ENCODE measurements around the gene BCS1L. TPM values are rescaled to one million over a fixed set of nuclear protein-coding genes. Genes with fewer than 3 reads are reported as not detected.
A peak's percentile ranks its signal among the peaks of the same experiment; 100 is the strongest.

The BCS1L gene, protein sequence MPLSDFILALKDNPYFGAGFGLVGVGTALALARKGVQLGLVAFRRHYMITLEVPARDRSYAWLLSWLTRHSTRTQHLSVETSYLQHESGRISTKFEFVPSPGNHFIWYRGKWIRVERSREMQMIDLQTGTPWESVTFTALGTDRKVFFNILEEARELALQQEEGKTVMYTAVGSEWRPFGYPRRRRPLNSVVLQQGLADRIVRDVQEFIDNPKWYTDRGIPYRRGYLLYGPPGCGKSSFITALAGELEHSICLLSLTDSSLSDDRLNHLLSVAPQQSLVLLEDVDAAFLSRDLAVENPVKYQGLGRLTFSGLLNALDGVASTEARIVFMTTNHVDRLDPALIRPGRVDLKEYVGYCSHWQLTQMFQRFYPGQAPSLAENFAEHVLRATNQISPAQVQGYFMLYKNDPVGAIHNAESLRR
- 10 to 100 TPM; 40.3 to 42.9 TPM for total RNA-seq

DNA sequence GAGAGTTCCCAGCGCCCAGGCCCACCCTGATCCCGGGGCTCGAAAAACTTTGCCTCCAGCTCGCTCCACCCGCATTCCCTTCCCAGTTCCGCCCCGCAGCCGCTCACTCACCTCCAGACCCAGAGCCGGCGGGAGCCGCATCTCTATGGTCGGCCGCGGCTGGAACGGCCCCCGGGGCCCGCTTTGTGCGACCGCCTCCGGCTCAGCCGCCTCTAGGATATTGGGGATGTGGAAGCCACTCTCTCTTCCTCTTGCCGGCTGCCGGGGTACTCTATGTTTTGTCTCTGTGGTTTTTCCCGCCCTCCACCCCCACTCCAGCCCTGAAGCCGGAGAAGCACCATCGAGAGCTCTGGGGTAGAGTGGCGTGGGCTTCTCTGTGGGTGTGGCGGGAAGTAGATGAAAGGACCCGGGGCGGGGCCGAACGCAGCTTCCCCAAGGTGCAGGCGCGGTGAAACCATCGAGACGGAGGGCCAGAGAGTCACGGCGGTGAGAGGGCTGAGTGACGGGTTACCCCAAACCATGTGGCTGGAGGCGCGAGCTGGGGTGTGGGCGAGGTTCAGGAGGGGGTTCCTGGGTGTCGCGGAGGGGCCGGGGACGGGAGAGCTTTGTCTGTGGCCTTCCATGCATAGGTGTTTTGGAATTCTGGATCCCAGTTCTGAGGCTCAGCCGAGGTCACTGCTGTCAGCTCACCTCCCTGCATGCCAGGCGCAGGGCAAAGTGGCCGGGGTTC lies at the start of gene BCS1L, which contains the start of gene ZNF142:
BCS1L (plus strand) TSS at position 426 of the 730 bp plus-strand sequence. CDS start 1,305 bp downstream, outside the sequence.
ZNF142 (minus strand) TSS at position 366 of the 730 bp plus-strand sequence. CDS start 3,194 bp downstream, outside the sequence.
- Histone ChIP-seq H3K27ac (peak within 1 kb of the TSS; percentile 70 to 81), H3K27me3 (replicated peaks; ENCODE audit: insufficient read depth) (no peaks in the 10 kb centered on the region), H3K36me3 (peaks cover 7 to 8% of the 10 kb centered on the region in 2 donors), H3K9me3 (no peaks in the 10 kb centered on the region), H3K4me3 (peak within 1 kb of the TSS; percentile 68 to 82), H3K4me1 (replicated peaks) (no peaks in the 10 kb centered on the region)
- DNase-seq (ENCODE audit: low spot score): peak; percentile 92
- TF ChIP-seq POLR2A (IDR thresholded peaks at IDR 0.05) (peak; percentile 48), POLR2AphosphoS5 (IDR thresholded peaks at IDR 0.05) (peak; percentile 91)
- TF ChIP-seq, protein P1, sequence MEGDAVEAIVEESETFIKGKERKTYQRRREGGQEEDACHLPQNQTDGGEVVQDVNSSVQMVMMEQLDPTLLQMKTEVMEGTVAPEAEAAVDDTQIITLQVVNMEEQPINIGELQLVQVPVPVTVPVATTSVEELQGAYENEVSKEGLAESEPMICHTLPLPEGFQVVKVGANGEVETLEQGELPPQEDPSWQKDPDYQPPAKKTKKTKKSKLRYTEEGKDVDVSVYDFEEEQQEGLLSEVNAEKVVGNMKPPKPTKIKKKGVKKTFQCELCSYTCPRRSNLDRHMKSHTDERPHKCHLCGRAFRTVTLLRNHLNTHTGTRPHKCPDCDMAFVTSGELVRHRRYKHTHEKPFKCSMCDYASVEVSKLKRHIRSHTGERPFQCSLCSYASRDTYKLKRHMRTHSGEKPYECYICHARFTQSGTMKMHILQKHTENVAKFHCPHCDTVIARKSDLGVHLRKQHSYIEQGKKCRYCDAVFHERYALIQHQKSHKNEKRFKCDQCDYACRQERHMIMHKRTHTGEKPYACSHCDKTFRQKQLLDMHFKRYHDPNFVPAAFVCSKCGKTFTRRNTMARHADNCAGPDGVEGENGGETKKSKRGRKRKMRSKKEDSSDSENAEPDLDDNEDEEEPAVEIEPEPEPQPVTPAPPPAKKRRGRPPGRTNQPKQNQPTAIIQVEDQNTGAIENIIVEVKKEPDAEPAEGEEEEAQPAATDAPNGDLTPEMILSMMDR (IDR thresholded peaks at IDR 0.05): peak in 1 of 4 experiments; percentile 8
- WGBS: under 1% methylated on average over 49 of the region's 49 CpGs
- intact Hi-C loops (cut with DNase I): loop anchor here (5.0 kb wide), 1 partner anchor 367 kb away; the partner anchor contains the start of gene TMBIM1

DNA sequence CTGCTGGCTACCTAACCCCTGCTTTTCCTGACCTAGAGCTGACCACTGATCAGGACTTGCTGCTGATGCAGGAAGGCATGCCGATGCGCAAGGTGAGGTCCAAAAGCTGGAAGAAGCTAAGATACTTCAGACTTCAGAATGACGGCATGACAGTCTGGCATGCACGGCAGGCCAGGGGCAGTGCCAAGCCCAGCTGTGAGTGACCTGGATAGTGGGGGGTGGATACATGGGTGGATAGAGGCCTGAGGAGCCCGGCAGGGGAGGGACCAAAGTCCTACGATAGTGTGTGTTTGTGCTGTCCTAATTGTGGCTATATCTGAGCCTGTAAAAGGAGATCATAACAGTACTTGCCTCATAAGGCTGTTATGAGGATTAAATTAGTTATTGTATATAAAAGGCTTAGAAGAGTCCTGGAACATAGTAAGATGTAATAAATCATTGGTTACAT lies 43.6 kb upstream of the BCS1L start:
- no peak overlapping the region for H3K4me3 ChIP-seq
- peak overlapping the region in 1 of 2 donors; percentile 18 for H3K27ac ChIP-seq
- H3K36me3 ChIP-seq: no peaks in the 10 kb centered on the region
- no peaks in the 10 kb centered on the region for H3K9me3 ChIP-seq
- no peaks in the 10 kb centered on the region for H3K27me3 ChIP-seq (replicated peaks; ENCODE audit: insufficient read depth)
- no peaks in the 10 kb centered on the region for H3K4me1 ChIP-seq (replicated peaks)
- TF ChIP-seq, protein P1 (IDR thresholded peaks at IDR 0.05): no peak
- TF ChIP-seq POLR2AphosphoS5 (IDR thresholded peaks at IDR 0.05) (peak; percentile 31), POLR2A (IDR thresholded peaks at IDR 0.05) (no peak)
- no peak for DNase-seq (ENCODE audit: low spot score)
- 57% methylated on average over 6 of the region's 6 CpGs for WGBS
- intact Hi-C loops (cut with DNase I): no loop called here

DNA sequence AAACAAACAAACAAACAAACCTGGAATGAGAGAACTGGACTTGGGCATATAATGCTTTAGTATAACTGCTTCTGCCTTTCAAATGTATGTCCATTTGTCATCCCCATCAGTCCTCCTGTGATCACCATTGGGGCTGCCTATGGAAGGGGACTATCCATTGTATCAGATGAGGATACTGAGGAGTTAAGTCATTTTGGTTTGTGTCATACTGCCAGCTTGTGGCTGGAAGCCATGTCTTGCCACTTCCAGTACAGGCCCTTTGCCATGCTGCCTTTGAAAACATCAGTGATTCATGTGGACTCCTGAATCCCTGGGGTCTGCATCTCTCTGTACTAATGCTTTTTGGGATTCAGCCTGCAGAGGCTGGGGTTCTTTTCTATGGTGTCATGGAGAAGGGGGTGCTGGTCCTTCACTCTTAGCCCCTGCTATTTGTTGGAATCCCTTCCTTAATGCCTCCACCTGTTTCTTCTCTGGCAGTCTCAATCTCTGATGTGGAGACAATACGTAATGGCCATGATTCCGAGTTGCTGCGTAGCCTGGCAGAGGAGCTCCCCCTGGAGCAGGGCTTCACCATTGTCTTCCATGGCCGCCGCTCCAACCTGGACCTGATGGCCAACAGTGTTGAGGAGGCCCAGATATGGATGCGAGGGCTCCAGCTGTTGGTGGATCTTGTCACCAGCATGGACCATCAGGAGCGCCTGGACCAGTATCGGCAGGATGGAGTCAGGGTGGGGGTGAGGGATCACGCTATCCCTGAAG lies 41.2 kb upstream of the BCS1L start:
- intact Hi-C loops (cut with DNase I): no loop called here
- DNase-seq (ENCODE audit: low spot score): no peak
- WGBS: 88% methylated on average over 9 of the region's 9 CpGs
- Histone ChIP-seq H3K9me3 (no peaks in the 10 kb centered on the region), H3K4me1 (replicated peaks) (no peaks in the 10 kb centered on the region), H3K27ac (no peak overlapping the region), H3K4me3 (no peak overlapping the region), H3K27me3 (replicated peaks; ENCODE audit: insufficient read depth) (no peaks in the 10 kb centered on the region), H3K36me3 (no peaks in the 10 kb centered on the region)
- no peak for TF ChIP-seq POLR2A (IDR thresholded peaks at IDR 0.05)
- TF ChIP-seq POLR2AphosphoS5 (IDR thresholded peaks at IDR 0.05): no peak
- TF ChIP-seq, protein P1 (IDR thresholded peaks at IDR 0.05): no peak

DNA sequence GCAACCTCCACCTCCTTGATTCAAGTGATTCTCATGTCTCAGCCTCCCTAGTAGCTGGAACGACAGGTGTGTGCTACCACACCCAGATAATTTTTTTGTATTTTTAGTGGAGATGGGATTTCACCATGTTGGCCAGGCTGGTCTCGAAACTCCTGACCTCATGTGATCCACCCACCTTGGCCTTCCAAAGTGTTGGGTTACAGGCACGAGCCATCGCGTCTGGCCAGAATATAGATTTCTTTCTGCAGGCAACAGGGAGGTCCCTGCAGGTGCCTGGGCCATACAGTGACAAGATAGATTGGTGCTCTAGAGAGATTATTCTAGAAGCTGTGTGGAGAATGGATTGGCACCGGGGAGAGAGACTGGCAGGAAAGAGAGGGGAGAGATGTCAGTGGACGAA lies 38.5 kb upstream of the BCS1L start:
- TF ChIP-seq POLR2A (IDR thresholded peaks at IDR 0.05): no peak
- no peak for TF ChIP-seq POLR2AphosphoS5 (IDR thresholded peaks at IDR 0.05)
- TF ChIP-seq, protein P1 (IDR thresholded peaks at IDR 0.05): no peak
- H3K9me3 ChIP-seq: no peaks in the 10 kb centered on the region
- intact Hi-C loops (cut with DNase I): no loop called here
- no peaks in the 10 kb centered on the region for H3K27me3 ChIP-seq (replicated peaks; ENCODE audit: insufficient read depth)
- H3K27ac ChIP-seq: no peak overlapping the region
- DNase-seq (ENCODE audit: low spot score): no peak
- no peaks in the 10 kb centered on the region for H3K4me1 ChIP-seq (replicated peaks)
- H3K4me3 ChIP-seq: no peak overlapping the region
- 72% methylated on average over 7 of the region's 7 CpGs for WGBS
- H3K36me3 ChIP-seq: no peaks in the 10 kb centered on the region

Measured in prostate gland (tissue), 2 donors.